GM10266 (cell line): ENCODE data around the gene RNF6.

Source experiments
- DNase-seq: peaks from one replicate; pipeline ENCODE4 v3.0.0; 2012; ENCODE audit errors: extremely low spot score
- CTCF ChIP-seq: IDR thresholded peaks from 2 replicates; pipeline ENCODE4 v1.5.1; 2012; ENCODE audit warnings: mild to moderate bottlenecking, low read depth; ENCODE audit not compliant: control insufficient read depth, insufficient read depth; ENCODE audit errors: missing control alignments

The RNF6 gene

GRCh38 chr13:26225896-26226617 is 3.9 kb upstream of the RNF6 start:
- no peak for DNase-seq
- TF ChIP-seq CTCF: no peak

GRCh38 chr13:26222520-26223046 is 469 bp upstream of the RNF6 start:
- no peak for TF ChIP-seq CTCF
- peak; percentile 58 for DNase-seq

DNA sequence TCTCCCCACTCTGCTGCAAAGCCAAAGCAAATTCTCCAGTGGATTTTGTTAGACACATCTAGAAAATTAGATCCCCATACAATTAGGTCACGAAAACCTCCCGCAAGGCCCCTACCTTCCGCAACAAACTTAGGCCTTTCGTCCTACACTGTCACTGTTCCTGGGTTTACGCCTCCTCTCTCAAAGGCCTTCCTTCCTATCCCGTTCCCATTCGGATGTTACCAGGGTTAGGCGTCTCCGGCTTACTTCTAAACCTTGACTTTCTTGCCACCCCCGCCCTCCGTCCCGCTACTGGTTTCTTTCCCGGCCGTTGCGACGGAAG is 754 bp downstream of the RNF6 start:
- no peak for TF ChIP-seq CTCF

DNA sequence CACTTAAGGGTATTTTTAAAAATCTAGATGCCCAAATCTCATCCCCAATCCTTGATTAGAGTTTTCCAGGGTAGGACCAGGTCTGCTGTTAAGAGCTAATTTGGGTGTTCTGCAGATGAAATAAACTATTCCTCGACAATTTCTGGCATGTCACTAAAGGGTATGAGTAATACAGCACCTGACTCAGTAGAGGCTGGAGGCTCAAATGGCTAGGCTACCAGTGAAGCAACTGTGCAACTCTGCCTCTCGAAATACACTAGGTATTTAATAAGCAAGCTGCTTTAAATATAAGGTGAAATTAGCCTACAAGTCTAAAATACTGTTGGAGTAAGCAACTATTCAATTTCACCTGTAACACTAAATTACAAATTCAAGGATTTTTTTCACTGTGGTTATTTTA is 1.5 kb downstream of the RNF6 start:
- no peak for TF ChIP-seq CTCF
- no peak for DNase-seq

More for the DNA sequence above, 754 bp downstream of the RNF6 start:
- DNase-seq: no peak

GRCh38 chr13:26219726-26220125 is 2.4 kb downstream of the RNF6 start:
- no peak for TF ChIP-seq CTCF
- no peak for DNase-seq

DNA sequence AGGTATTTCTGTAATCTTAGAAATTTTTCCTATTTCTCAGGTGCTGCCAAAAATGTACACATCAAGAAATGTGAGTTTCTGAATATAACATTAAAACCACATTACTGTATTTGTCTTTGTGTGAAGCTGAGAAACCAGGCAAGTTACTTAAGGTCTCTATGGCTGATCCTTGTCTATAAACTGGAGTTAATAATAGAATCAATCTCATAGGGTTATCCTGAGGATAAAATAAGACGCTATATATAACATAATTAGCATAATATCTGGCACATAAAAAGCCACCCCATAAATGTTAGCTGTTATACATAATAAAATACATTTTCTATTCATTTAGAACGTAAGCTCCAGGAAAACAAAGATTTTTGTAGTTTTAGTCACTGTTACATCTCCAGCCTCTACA is 6.1 kb downstream of the RNF6 start:
- TF ChIP-seq CTCF: no peak
- DNase-seq: no peak

DNA sequence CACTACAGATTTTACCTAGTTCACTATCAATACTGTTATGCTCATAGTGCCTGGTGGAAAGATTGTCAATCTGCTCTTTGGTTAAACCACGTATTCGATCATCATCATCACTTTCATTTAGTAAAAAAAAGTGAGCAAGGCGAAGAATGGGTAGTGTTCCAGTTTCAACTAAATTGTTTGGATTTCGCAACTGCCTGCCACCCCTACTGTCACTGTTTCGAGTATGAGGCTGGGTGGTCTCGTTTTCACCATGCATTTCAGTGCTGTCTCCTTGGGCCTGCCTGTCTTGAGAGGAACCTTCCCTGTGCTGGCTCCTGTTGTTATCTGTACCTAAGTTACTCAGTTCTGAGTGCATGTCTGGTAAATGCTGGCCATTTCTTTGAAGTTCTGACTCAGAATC is 8.1 kb downstream of the RNF6 start:
- no peak for DNase-seq
- no peak for TF ChIP-seq CTCF
